Thoracic aorta (tissue), 2 donors: ENCODE measurements around the gene LCN9. TPM values are rescaled to one million over a fixed set of nuclear protein-coding genes. Genes with fewer than 3 reads are reported as not detected.

Source experiments
- ATAC-seq: fragments of 150-250 bp; one replicate; pipeline ENCODE4 v1.8.0; 2017; ENCODE audit warnings: low read depth; ENCODE audit not compliant: insufficient number of reproducible peaks, low FRiP score
- DNase-seq: peaks from one replicate; pipeline ENCODE4 v3.0.0-alpha.2; 2020; ENCODE audit warnings: low spot score
- H3K27ac ChIP-seq, 2 donors: fragments of 200-600 bp; sonication (generic); 1 replicate in 1 of 2; 2 replicates in 1 of 2; pipeline ENCODE4 v1.5.1; 2016; ENCODE audit warnings: mild to moderate bottlenecking in 2 of 2, moderate library complexity in 2 of 2
- H3K27me3 ChIP-seq: fragments of 200-600 bp; sonication (generic); replicated peaks from 2 replicates; pipeline ENCODE4 v1.6.0; 2016; ENCODE audit warnings: mild to moderate bottlenecking; ENCODE audit not compliant: insufficient read depth
- H3K36me3 ChIP-seq: fragments of 200-600 bp; sonication (generic); one replicate; pipeline ENCODE4 v1.5.1; 2016
- H3K4me1 ChIP-seq, 2 donors: fragments of 200-600 bp; sonication (generic); 1 replicate in 1 of 2; 2 replicates in 1 of 2; pipeline versions ENCODE4 v1.5.1 to v1.6.0; 2016; ENCODE audit warnings: low read depth in 2 of 2, mild to moderate bottlenecking in 1 of 2; ENCODE audit not compliant: control insufficient read depth in 1 of 2
- H3K4me3 ChIP-seq: fragments of 200-600 bp; sonication (generic); 2 replicates; pipeline ENCODE4 v1.5.1; 2016; ENCODE audit warnings: mild to moderate bottlenecking
- H3K9me3 ChIP-seq: fragments of 200-600 bp; sonication (generic); 2 replicates; pipeline ENCODE4 v1.5.1; 2016
- total RNA-seq, 2 donors: library from RNA; depleted of rRNA; stranded (reverse); fragments of >200 nt; gene quantifications; one replicate each; pipeline versions ENCODE4 v1.1.0 to v1.2.3, GENCODE V29; 2016
- TF ChIP-seq, protein P1 (sequence below): fragments of 200-600 bp; sonication (generic); IDR thresholded peaks from one replicate; pipeline ENCODE4 v1.5.1; 2019; ENCODE audit warnings: antibody characterized with exemption

Gene LCN9
- total RNA-seq, 2 donors from 2014 or later = not detected

DNA sequence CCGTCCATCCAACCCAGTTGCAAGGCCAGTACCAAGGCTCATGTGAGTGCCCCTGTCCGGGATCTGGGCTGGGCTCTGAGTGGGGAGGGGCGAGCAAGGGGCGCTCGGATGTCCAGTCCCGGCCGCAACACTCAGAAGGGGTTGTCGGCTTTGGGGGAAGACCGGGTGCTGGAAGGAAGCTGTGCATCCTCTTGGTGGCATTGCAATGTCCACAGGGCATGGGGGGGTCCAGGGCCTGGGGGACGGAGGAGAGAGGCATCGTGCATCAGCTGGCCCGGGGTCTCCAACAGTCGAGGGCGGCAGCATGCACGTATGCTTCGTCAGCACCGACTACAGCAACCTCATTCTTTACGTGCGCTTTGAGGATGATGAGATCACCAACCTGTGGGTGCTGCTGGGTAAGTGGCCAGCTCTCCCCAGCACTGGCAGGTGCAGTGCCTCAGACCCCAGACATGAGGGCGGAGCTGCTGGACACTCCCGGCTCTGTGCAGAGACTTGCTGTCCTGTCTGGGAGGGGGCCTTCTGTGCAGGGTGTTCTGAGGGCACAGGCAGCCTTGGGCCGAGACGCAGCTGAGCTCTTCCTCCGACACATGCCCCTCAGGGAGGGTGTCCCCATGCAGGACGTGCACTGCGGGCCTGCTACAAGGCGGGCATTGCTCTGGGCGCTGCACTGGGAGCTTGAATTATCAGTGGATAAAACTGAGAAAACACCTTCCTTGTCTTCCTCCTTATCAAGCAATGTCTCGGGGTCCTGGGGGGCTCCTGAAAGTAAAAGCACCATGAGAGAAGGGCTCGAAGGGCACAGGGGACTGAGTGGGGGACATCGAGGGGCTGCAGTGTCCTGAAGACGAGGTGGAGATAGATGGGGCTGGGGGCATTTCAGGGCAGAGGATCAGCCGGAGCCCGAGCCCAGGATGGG, 46.2 kb upstream of the LCN9 start:
- Histone ChIP-seq H3K27ac (no peak overlapping the region), H3K4me3 (no peak overlapping the region), H3K27me3 (no peaks in the 10 kb centered on the region), H3K4me1 (no peaks in the 10 kb centered on the region), H3K36me3 (no peaks in the 10 kb centered on the region), H3K9me3 (no peaks in the 10 kb centered on the region)
- TF ChIP-seq, protein P1, sequence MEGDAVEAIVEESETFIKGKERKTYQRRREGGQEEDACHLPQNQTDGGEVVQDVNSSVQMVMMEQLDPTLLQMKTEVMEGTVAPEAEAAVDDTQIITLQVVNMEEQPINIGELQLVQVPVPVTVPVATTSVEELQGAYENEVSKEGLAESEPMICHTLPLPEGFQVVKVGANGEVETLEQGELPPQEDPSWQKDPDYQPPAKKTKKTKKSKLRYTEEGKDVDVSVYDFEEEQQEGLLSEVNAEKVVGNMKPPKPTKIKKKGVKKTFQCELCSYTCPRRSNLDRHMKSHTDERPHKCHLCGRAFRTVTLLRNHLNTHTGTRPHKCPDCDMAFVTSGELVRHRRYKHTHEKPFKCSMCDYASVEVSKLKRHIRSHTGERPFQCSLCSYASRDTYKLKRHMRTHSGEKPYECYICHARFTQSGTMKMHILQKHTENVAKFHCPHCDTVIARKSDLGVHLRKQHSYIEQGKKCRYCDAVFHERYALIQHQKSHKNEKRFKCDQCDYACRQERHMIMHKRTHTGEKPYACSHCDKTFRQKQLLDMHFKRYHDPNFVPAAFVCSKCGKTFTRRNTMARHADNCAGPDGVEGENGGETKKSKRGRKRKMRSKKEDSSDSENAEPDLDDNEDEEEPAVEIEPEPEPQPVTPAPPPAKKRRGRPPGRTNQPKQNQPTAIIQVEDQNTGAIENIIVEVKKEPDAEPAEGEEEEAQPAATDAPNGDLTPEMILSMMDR = no peak
- no peak for ATAC-seq
- DNase-seq = no peak

DNA sequence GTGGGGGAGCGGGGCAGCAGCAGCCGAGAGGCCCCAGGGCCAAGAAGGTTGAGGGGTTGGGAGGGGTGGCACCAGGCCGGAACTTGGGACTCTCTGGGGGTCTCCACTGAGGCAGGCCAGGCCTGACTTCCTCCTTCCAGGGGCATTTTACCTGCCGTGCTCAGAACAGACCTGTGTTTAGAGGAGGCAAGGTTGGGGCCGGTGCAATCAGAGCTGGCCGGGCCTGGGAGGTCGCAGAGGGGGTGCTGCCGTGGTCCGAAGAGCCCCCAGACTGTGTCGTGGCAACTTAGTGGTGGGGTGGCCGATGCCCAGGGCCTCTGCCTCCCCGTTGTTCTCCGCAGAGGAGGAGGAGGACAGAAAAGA, 45.6 kb upstream of the LCN9 start:
- Histone ChIP-seq H3K36me3 (no peaks in the 10 kb centered on the region), H3K27ac (no peak overlapping the region), H3K4me1 (no peaks in the 10 kb centered on the region), H3K27me3 (no peaks in the 10 kb centered on the region), H3K4me3 (no peak overlapping the region), H3K9me3 (no peaks in the 10 kb centered on the region)
- ATAC-seq (no peak), DNase-seq (no peak)
- TF ChIP-seq, protein P1 = no peak

DNA sequence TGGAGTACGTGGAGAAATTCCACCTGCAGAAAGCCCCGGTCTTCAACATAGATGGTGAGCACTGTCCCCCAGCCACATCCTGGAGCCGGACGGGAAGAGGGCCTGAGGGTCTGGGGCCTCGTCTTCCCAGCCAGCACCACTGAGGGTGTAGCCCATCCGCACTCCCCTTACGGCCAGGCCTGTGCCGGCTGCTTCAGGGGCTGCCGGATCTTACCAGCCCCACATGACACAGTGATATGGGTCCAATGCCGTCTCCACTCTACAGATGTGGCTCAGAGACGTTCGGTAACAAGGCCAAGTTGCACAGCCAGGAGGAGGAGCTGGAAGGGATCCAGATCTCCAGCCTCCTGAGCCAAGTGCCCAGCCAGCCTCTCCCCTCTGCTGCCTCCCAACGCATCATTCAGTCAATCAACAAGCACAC, 45.1 kb upstream of the LCN9 start:
- H3K36me3 ChIP-seq = no peaks in the 10 kb centered on the region
- H3K4me1 ChIP-seq = no peaks in the 10 kb centered on the region
- no peaks in the 10 kb centered on the region for H3K9me3 ChIP-seq
- no peak overlapping the region for H3K4me3 ChIP-seq
- TF ChIP-seq, protein P1 = no peak
- DNase-seq = no peak
- no peak overlapping the region for H3K27ac ChIP-seq
- H3K27me3 ChIP-seq = no peaks in the 10 kb centered on the region
- no peak for ATAC-seq

DNA sequence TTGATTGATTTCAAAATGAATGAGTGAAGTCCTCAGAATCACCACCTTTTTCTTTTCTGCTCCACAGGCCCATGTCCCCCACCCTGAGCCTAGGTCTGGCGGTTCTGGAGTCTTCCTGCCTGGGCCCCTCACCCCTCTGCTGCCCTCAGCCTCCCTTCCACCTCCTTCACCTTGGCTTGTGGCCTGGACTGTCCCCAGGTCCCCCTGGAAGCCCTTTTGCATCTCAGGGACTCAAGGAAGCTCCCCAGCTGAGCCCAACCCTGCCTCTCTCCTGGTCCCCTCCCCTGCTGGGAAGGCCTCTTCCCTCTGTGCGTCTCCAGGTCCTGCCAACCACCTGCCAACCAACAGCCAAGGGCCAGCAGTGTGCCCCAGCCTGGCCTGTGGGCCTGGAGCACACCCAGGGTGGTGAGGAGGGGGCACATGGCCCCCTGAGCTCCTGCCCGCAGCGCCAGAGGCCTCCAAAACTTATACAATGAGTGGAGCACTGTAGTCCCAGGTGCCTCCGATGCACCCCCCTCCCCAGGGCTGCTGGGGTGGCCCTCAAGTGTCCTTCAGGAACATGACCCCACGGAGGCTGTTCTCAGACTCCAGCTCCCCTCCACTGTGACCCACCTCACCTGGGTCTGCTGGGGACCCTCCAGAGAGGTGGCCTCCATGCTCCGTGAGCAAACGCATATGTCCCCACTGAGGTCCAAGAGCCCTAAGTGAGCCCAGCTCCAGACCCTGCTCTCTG, 44.1 kb upstream of the LCN9 start:
- Histone ChIP-seq H3K4me3 (no peak overlapping the region), H3K27ac (no peak overlapping the region), H3K9me3 (no peaks in the 10 kb centered on the region), H3K27me3 (no peaks in the 10 kb centered on the region), H3K4me1 (no peaks in the 10 kb centered on the region), H3K36me3 (no peaks in the 10 kb centered on the region)
- DNase-seq = no peak
- no peak for ATAC-seq
- TF ChIP-seq, protein P1 = no peak

DNA sequence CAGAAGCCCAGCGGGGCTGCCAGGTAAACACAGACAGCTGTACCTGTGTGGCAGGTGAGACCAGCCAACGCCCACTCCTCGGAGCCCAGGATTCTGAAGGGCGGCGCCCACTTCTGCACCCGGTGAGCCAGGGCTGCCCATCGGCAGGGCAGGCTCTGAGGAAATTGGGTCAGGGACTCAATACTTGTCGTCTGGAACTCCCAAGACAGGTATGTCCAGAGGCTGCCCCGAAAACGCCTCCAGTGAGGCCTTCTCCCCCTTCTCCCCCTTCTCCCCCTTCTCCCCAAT, 43.6 kb upstream of the LCN9 start:
- Histone ChIP-seq H3K27me3 (no peaks in the 10 kb centered on the region), H3K9me3 (no peaks in the 10 kb centered on the region), H3K36me3 (no peaks in the 10 kb centered on the region), H3K4me1 (no peaks in the 10 kb centered on the region), H3K27ac (no peak overlapping the region), H3K4me3 (no peak overlapping the region)
- ATAC-seq (no peak), DNase-seq (no peak)
- TF ChIP-seq, protein P1 = no peak
